HG02623 (cell line): ENCODE measurements around the gene PTPN22.
"Not testable (repeated sequence)": the region's sequence is repeated elsewhere in the genome, so short reads cannot be mapped to it uniquely, and the experiment has no call there.

Source experiments
- ATAC-seq: cut with Tn5 transposase; IDR thresholded peaks from one replicate; pipeline ENCODE4 v1.9.1; 2021; ENCODE audit warnings: moderate library complexity; ENCODE audit not compliant: unreplicated experiment

The PTPN22 gene

GRCh38 chr1:113852694-113853093 lies 18.8 kb downstream of the PTPN22 start:
- not testable (repeated sequence) for ATAC-seq

- no peak for ATAC-seq
Measured at GRCh38 chr1:113850127-113850796, 21.2 kb downstream of the PTPN22 start.

- ATAC-seq, result no peak
Measured at GRCh38 chr1:113849072-113849471, 22.4 kb downstream of the PTPN22 start.

- no peak for ATAC-seq
Measured at GRCh38 chr1:113846391-113847035, 25.0 kb downstream of the PTPN22 start.

GRCh38 chr1:113836534-113836933 lies 35.0 kb downstream of the PTPN22 start:
- ATAC-seq, result no peak

GRCh38 chr1:113835686-113836290 lies 35.7 kb downstream of the PTPN22 start:
- ATAC-seq, result no peak

GRCh38 chr1:113834716-113835115 lies 36.8 kb downstream of the PTPN22 start:
- no peak for ATAC-seq

- no peak for ATAC-seq
Measured at GRCh38 chr1:113830039-113830438, 41.5 kb downstream of the PTPN22 start.

GRCh38 chr1:113821916-113822315 lies 49.6 kb downstream of the PTPN22 start:
- no peak for ATAC-seq

- no peak for ATAC-seq
Measured at GRCh38 chr1:113818578-113818977, 52.9 kb downstream of the PTPN22 start.

GRCh38 chr1:113813218-113813617 lies 58.3 kb downstream of the PTPN22 start:
- no peak for ATAC-seq

GRCh38 chr1:113812661-113813135 lies 58.8 kb downstream of the PTPN22 start:
- no peak for ATAC-seq

GRCh38 chr1:113811888-113812660 lies 59.4 kb downstream of the PTPN22 start, which contains the start of gene RSBN1:
Gene RSBN1, minus strand, starts transcription at chr1:113812476. Its CDS starts 64 bp downstream, at chr1:113812412.
- peak; percentile 84 for ATAC-seq

- ATAC-seq, result peak; percentile 0
Measured at GRCh38 chr1:113811156-113811887, 60.2 kb downstream of the PTPN22 start.

GRCh38 chr1:113809670-113810602 lies 61.6 kb downstream of the PTPN22 start:
- ATAC-seq, result no peak

- ATAC-seq, result no peak
Measured at GRCh38 chr1:113808450-113809195, 62.9 kb downstream of the PTPN22 start.

GRCh38 chr1:113805639-113806038 lies 65.9 kb downstream of the PTPN22 start:
- ATAC-seq, result no peak

- ATAC-seq, result no peak
Measured at GRCh38 chr1:113805256-113805531, 66.3 kb downstream of the PTPN22 start.
